Measurements from ENCODE around the gene LAMA3.

The LAMA3 gene

GRCh38 chr18:23994361-23994902, 305.2 kb downstream of the LAMA3 start (continued):
- TF ChIP-seq ZBTB17 (tag by site-specific recombination; IDR thresholded peaks at IDR 0.05) (peak; percentile 75), ZNF391 (tag by site-specific recombination; IDR thresholded peaks at IDR 0.05; ENCODE audit: borderline replicate concordance, low read depth) (no peak), ZNF610 (tag by site-specific recombination; IDR thresholded peaks at IDR 0.05; ENCODE audit: borderline replicate concordance) (no peak), FEZF1 (tag by site-specific recombination; IDR thresholded peaks at IDR 0.05) (peak; percentile 69; the same call in 1 of the 2 replicates), TCF7L2 (IDR thresholded peaks at IDR 0.05; ENCODE audit: borderline replicate concordance, low read depth, low read length) (no peak), ZNF692 (tag by site-specific recombination; IDR thresholded peaks at IDR 0.05) (peak; percentile 61), ZNF580 (tag by site-specific recombination; IDR thresholded peaks at IDR 0.05) (peak; percentile 57; the same call in 1 of the 2 replicates), GLI4 (tag by site-specific recombination; IDR thresholded peaks at IDR 0.05) (no peak), PRDM6 (tag by site-specific recombination; IDR thresholded peaks at IDR 0.05) (peak; percentile 96), PATZ1 (tag by site-specific recombination; IDR thresholded peaks at IDR 0.05) (peak; percentile 61), SP7 (tag by site-specific recombination; IDR thresholded peaks at IDR 0.05) (peak; percentile 82), ZFHX2 (tag by site-specific recombination; conservative IDR thresholded peaks at IDR 0.05) (no peak), TRIM28 (IDR thresholded peaks at IDR 0.05; ENCODE audit: borderline replicate concordance, low read length) (peak; percentile 88; the same call in 1 of the 2 replicates), PRDM10 (tag by site-specific recombination; IDR thresholded peaks at IDR 0.05) (peak; percentile 64), IKZF3 (tag by site-specific recombination; IDR thresholded peaks at IDR 0.05) (0 out of 2 replicates have a peak, but pooled peaks have one; percentile 43), ZNF302 (tag by site-specific recombination; IDR thresholded peaks at IDR 0.05; ENCODE audit: low read depth) (peak; percentile 16; the same call in 1 of the 2 replicates), ZNF561 (tag by site-specific recombination; IDR thresholded peaks at IDR 0.05; ENCODE audit: borderline replicate concordance) (peak; percentile 42; the same call in 1 of the 2 replicates), GLIS1 (tag by site-specific recombination; IDR thresholded peaks at IDR 0.05) (peak; percentile 41; the same call in 1 of the 2 replicates), ZNF398 (tag by site-specific recombination; IDR thresholded peaks at IDR 0.05) (peak; percentile 88), ZNF366 (tag by site-specific recombination; conservative IDR thresholded peaks at IDR 0.05) (peak; percentile 63), ZNF629 (tag by site-specific recombination; IDR thresholded peaks at IDR 0.05) (peak; percentile 59), ZNF639 (tag by site-specific recombination; IDR thresholded peaks at IDR 0.05) (0 out of 2 replicates have a peak, but pooled peaks have one; percentile 13)
